ENCODE data around the gene CCL17.

Gene CCL17

DNA sequence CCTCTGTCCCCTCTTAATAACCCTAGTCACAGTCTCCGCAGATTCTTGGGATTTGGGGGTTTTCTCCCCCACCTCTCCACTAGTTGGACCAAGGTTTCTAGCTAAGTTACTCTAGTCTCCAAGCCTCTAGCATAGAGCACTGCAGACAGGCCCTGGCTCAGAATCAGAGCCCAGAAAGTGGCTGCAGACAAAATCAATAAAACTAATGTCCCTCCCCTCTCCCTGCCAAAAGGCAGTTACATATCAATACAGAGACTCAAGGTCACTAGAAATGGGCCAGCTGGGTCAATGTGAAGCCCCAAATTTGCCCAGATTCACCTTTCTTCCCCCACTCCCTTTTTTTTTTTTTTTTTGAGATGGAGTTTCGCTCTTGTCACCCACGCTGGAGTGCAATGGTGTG is 40.4 kb upstream of the CCL17 start:
- no peaks in the 10 kb centered on the region for H3K36me3 ChIP-seq (ENCODE audit: insufficient read depth)
- no peak overlapping the region for H2AFZ ChIP-seq (ENCODE audit: low read depth)
- H4K20me1 ChIP-seq (ENCODE audit: insufficient read depth): no peaks in the 10 kb centered on the region
- H3K4me3 ChIP-seq (IDR thresholded peaks at IDR 0.05; ENCODE audit: insufficient read depth, low read depth, low read length): no peak overlapping the region
- no peaks in the 10 kb centered on the region for H3K27me3 ChIP-seq (ENCODE audit: insufficient read depth, low read depth)
- no peak overlapping the region for H3K27ac ChIP-seq
- no peak overlapping the region for H3K9ac ChIP-seq
- H3K4me1 ChIP-seq (ENCODE audit: low read depth, poor library complexity, severe bottlenecking): no peaks in the 10 kb centered on the region
- no peak for TF ChIP-seq CTCF (conservative IDR thresholded peaks at IDR 0.05; ENCODE audit: low read depth, low read length)
- H3K4me2 ChIP-seq: no peak overlapping the region
- no peaks in the 10 kb centered on the region for H3K79me2 ChIP-seq (ENCODE audit: insufficient read depth, low read depth)

- no peaks in the 10 kb centered on the region for H4K20me1 ChIP-seq (ENCODE audit: insufficient read depth)
- no peak overlapping the region for H3K27ac ChIP-seq
- no peak overlapping the region for H3K4me2 ChIP-seq
- no peaks in the 10 kb centered on the region for H3K4me1 ChIP-seq (ENCODE audit: low read depth, poor library complexity, severe bottlenecking)
- H2AFZ ChIP-seq (ENCODE audit: low read depth): no peak overlapping the region
- no peaks in the 10 kb centered on the region for H3K27me3 ChIP-seq (ENCODE audit: insufficient read depth, low read depth)
- H3K79me2 ChIP-seq (ENCODE audit: insufficient read depth, low read depth): no peaks in the 10 kb centered on the region
- H3K9ac ChIP-seq: no peak overlapping the region
- no peak for TF ChIP-seq CTCF (conservative IDR thresholded peaks at IDR 0.05; ENCODE audit: low read depth, low read length)
- no peaks in the 10 kb centered on the region for H3K36me3 ChIP-seq (ENCODE audit: insufficient read depth)
- H3K4me3 ChIP-seq (IDR thresholded peaks at IDR 0.05; ENCODE audit: insufficient read depth, low read depth, low read length): no peak overlapping the region
Observed at GRCh38 chr16:57366544-57367040, 38.0 kb upstream of the CCL17 start.

DNA sequence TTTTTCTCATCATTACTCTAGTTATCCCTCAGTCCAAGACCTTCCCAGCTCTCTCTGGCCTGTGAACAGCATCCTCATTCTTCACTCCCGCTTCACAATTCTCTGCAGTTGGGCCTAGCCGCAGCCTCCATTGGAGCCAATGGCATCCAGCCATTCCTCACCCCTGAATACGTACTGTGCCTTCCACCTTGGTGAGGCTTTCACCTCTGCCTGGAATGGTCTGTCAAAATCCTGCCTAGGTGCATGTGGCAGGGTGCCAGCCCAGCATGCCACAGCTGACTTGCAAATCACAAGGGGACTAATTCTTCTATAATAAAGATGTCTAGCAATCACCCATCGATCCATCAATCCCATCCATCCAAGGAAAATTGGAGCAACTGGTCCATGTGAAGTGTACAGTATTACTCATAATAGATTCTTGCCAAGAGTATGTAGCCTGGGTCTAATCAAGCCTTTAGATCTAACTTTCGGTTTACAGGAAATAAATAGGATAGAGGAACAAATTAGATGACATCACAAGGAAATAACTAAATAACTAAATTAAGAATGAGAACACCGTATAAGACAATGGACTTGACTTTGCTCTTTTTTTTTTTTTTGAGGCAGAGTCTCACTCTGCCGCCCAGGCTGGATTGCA is 37.3 kb upstream of the CCL17 start:
- no peak overlapping the region for H3K4me3 ChIP-seq (IDR thresholded peaks at IDR 0.05; ENCODE audit: insufficient read depth, low read depth, low read length)
- no peak overlapping the region for H2AFZ ChIP-seq (ENCODE audit: low read depth)
- no peaks in the 10 kb centered on the region for H3K36me3 ChIP-seq (ENCODE audit: insufficient read depth)
- no peaks in the 10 kb centered on the region for H3K4me1 ChIP-seq (ENCODE audit: low read depth, poor library complexity, severe bottlenecking)
- no peak overlapping the region for H3K27ac ChIP-seq
- no peak for TF ChIP-seq CTCF (conservative IDR thresholded peaks at IDR 0.05; ENCODE audit: low read depth, low read length)
- H3K27me3 ChIP-seq (ENCODE audit: insufficient read depth, low read depth): no peaks in the 10 kb centered on the region
- no peaks in the 10 kb centered on the region for H4K20me1 ChIP-seq (ENCODE audit: insufficient read depth)
- H3K9ac ChIP-seq: no peak overlapping the region
- H3K79me2 ChIP-seq (ENCODE audit: insufficient read depth, low read depth): no peaks in the 10 kb centered on the region
- H3K4me2 ChIP-seq: no peak overlapping the region

- Histone ChIP-seq H4K20me1 (ENCODE audit: insufficient read depth) (no peaks in the 10 kb centered on the region), H3K4me2 (no peak overlapping the region), H3K27me3 (ENCODE audit: insufficient read depth, low read depth) (no peaks in the 10 kb centered on the region), H3K4me3 (IDR thresholded peaks at IDR 0.05; ENCODE audit: insufficient read depth, low read depth, low read length) (no peak overlapping the region), H3K79me2 (ENCODE audit: insufficient read depth, low read depth) (no peaks in the 10 kb centered on the region), H2AFZ (ENCODE audit: low read depth) (no peak overlapping the region), H3K36me3 (ENCODE audit: insufficient read depth) (no peaks in the 10 kb centered on the region), H3K4me1 (ENCODE audit: low read depth, poor library complexity, severe bottlenecking) (no peaks in the 10 kb centered on the region), H3K27ac (no peak overlapping the region), H3K9ac (no peak overlapping the region)
- no peak for TF ChIP-seq CTCF (conservative IDR thresholded peaks at IDR 0.05; ENCODE audit: low read depth, low read length)
Observed at GRCh38 chr16:57371494-57372371, 32.8 kb upstream of the CCL17 start.
